Ovary (tissue), 3 donors: ENCODE measurements around the gene DENND4B.

ENCODE experiments used
- EP300 ChIP-seq: sonication (generic); formaldehyde crosslinking; IDR thresholded peaks from one replicate; pipeline ENCODE4 v1.6.1; 2017; ENCODE audit warnings: antibody characterized with exemption
- POLR2A ChIP-seq: fragments of 450-650 bp; IDR thresholded peaks from one replicate; pipeline ENCODE4 v1.6.1; 2017; ENCODE audit warnings: antibody characterized with exemption, mild to moderate bottlenecking, moderate library complexity
- TF ChIP-seq, protein P1 (sequence below), 3 donors: fragments of 450-650 bp in 2 of 3; fragments of 200-600 bp in 1 of 3; IDR thresholded peaks; one replicate each; pipeline versions ENCODE4 v1.5.1 to v1.8.0; 2016 to 2022; ENCODE audit warnings: antibody characterized with exemption in 3 of 3, mild to moderate bottlenecking in 1 of 3
- donor health status: DM: no; HTN: no; CAD: no.

DNA sequence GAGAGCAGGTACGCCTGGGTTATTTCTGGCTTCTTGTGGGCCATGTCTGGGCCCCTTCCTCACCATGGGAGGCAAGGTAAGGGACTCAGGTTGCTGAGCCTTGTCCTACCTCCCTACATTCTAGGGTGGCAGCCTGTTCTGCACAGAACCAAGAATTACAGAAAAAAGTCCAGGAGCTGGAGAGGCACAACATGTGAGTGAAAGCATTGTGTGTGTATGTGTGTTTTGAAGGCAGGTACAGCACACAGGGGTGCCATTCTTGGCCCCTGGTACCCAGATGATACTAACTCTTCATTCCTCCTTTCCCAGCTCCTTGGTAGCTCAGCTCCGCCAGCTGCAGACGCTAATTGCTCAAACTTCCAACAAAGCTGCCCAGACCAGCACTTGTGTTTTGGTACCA lies 26.6 kb upstream of the DENND4B start:
- TF ChIP-seq, protein P1, sequence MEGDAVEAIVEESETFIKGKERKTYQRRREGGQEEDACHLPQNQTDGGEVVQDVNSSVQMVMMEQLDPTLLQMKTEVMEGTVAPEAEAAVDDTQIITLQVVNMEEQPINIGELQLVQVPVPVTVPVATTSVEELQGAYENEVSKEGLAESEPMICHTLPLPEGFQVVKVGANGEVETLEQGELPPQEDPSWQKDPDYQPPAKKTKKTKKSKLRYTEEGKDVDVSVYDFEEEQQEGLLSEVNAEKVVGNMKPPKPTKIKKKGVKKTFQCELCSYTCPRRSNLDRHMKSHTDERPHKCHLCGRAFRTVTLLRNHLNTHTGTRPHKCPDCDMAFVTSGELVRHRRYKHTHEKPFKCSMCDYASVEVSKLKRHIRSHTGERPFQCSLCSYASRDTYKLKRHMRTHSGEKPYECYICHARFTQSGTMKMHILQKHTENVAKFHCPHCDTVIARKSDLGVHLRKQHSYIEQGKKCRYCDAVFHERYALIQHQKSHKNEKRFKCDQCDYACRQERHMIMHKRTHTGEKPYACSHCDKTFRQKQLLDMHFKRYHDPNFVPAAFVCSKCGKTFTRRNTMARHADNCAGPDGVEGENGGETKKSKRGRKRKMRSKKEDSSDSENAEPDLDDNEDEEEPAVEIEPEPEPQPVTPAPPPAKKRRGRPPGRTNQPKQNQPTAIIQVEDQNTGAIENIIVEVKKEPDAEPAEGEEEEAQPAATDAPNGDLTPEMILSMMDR (IDR thresholded peaks at IDR 0.05) = no peak
- TF ChIP-seq EP300 = no peak
- TF ChIP-seq POLR2A = no peak
